Measurements from ENCODE around the gene NEK7. TPM values are rescaled to one million over a fixed set of nuclear protein-coding genes. Genes with fewer than 3 reads are reported as not detected.

The NEK7 gene
- total RNA-seq, 1 donor from 2014 or later, result 44.9 TPM

DNA sequence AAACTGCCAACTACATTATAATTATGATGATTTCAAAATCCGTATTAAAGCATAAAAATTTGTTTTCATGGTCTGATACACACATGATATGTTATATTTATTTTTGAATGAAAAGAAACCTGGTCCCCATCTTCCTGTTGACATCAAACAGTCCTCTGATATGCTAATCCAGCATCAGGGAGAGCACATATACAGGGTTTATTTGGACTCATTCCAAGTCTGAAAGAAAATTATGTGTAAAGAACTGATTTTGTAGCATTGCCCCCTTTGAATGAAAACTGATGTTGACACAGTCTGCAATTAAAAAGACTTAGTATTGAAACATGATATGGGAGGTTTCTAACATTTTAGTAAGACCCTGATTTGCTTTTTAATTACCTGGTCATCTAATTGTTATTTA lies 119.4 kb downstream of the NEK7 start:
- no peak overlapping the region for H3K4me3 Mint-ChIP-seq (ENCODE audit: unreplicated experiment)
- TF ChIP-seq, protein P1, sequence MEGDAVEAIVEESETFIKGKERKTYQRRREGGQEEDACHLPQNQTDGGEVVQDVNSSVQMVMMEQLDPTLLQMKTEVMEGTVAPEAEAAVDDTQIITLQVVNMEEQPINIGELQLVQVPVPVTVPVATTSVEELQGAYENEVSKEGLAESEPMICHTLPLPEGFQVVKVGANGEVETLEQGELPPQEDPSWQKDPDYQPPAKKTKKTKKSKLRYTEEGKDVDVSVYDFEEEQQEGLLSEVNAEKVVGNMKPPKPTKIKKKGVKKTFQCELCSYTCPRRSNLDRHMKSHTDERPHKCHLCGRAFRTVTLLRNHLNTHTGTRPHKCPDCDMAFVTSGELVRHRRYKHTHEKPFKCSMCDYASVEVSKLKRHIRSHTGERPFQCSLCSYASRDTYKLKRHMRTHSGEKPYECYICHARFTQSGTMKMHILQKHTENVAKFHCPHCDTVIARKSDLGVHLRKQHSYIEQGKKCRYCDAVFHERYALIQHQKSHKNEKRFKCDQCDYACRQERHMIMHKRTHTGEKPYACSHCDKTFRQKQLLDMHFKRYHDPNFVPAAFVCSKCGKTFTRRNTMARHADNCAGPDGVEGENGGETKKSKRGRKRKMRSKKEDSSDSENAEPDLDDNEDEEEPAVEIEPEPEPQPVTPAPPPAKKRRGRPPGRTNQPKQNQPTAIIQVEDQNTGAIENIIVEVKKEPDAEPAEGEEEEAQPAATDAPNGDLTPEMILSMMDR (IDR thresholded peaks at IDR 0.05; ENCODE audit: unreplicated experiment), result no peak
- peaks cover 1% of the 10 kb centered on the region for H3K27me3 Mint-ChIP-seq (ENCODE audit: unreplicated experiment)
- no peak for DNase-seq (ENCODE audit: low spot score)
- no peaks in the 10 kb centered on the region for H3K9me3 Mint-ChIP-seq (ENCODE audit: unreplicated experiment)
- H3K36me3 Mint-ChIP-seq (ENCODE audit: low read depth, unreplicated experiment), result no peaks in the 10 kb centered on the region
- no peak overlapping the region for H3K27ac Mint-ChIP-seq (ENCODE audit: unreplicated experiment)
- no peaks in the 10 kb centered on the region for H3K4me1 Mint-ChIP-seq (ENCODE audit: unreplicated experiment)

DNA sequence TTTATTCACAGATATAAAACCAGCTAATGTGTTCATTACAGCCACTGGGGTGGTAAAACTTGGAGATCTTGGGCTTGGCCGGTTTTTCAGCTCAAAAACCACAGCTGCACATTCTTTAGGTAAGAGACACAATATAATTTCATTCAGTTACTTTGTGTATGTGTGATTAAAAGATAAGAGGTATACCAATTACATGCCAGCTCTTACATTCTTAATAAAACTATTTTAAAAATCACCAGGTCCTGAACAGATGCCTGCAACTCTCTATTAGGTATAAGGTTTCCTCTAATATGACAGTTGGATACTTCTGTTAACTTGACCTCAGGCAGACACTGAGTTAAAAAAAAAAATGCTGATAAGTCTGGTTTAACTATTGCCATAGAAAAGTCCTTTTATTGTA lies 122.1 kb downstream of the NEK7 start:
- Mint-ChIP-seq H3K27me3 (ENCODE audit: unreplicated experiment) (peaks cover 1% of the 10 kb centered on the region), H3K4me1 (ENCODE audit: unreplicated experiment) (peaks cover 2% of the 10 kb centered on the region), H3K27ac (ENCODE audit: unreplicated experiment) (no peak overlapping the region), H3K36me3 (ENCODE audit: low read depth, unreplicated experiment) (no peaks in the 10 kb centered on the region), H3K4me3 (ENCODE audit: unreplicated experiment) (no peak overlapping the region), H3K9me3 (ENCODE audit: unreplicated experiment) (no peaks in the 10 kb centered on the region)
- TF ChIP-seq, protein P1 (IDR thresholded peaks at IDR 0.05; ENCODE audit: unreplicated experiment), result no peak
- DNase-seq (ENCODE audit: low spot score), result no peak

DNA sequence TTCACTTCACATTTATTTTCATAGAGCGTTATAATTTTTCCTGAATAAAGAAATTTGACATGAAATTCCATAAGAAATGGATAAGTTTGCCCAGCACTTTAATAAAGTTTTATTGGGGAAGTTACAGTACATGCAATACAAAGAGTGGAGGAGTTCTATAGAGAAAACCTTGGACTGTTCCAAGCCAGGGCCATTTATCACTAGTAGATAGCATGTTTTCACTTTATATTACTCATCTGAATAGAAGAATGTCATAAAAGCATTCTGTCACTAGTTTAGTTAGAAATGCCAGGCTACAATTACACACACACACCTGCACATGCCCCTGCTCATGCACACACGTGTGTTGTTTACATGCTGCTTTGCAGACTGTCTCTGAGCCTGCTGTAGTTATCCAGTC lies 123.3 kb downstream of the NEK7 start:
- Mint-ChIP-seq H3K4me1 (ENCODE audit: unreplicated experiment) (peaks cover 5% of the 10 kb centered on the region), H3K9me3 (ENCODE audit: unreplicated experiment) (no peaks in the 10 kb centered on the region)

DNA sequence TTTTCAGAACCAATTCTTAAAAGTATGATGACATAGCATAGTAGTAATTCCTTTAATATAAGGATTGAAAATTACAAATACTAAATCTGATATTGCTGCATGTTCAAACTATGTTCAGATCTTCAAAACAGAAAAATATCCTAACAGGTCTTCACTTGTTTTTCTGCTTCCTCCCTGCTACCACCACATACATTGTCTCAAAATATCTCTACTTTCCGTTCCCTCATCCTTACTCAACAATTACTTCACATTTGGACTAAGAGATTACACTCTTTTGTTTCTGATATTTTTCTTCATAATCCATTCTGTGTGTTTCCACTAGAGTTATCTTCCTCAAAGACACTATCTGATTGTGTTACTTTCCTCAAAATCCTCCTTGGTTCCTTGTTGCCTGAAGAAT lies 125.1 kb downstream of the NEK7 start:
- peaks cover 1% of the 10 kb centered on the region for H3K27me3 Mint-ChIP-seq (ENCODE audit: unreplicated experiment)
- H3K4me1 Mint-ChIP-seq (ENCODE audit: unreplicated experiment), result peaks cover 5% of the 10 kb centered on the region
- H3K27ac Mint-ChIP-seq (ENCODE audit: unreplicated experiment), result no peak overlapping the region
- TF ChIP-seq, protein P1 (IDR thresholded peaks at IDR 0.05; ENCODE audit: unreplicated experiment), result no peak
- peaks cover 8% of the 10 kb centered on the region for H3K36me3 Mint-ChIP-seq (ENCODE audit: low read depth, unreplicated experiment)
- H3K9me3 Mint-ChIP-seq (ENCODE audit: unreplicated experiment), result no peaks in the 10 kb centered on the region
- no peak for DNase-seq (ENCODE audit: low spot score)
- H3K4me3 Mint-ChIP-seq (ENCODE audit: unreplicated experiment), result no peak overlapping the region

More for the DNA sequence above, 123.3 kb downstream of the NEK7 start:
- TF ChIP-seq, protein P1 (IDR thresholded peaks at IDR 0.05; ENCODE audit: unreplicated experiment), result no peak
- H3K36me3 Mint-ChIP-seq (ENCODE audit: low read depth, unreplicated experiment), result no peaks in the 10 kb centered on the region
- no peak overlapping the region for H3K4me3 Mint-ChIP-seq (ENCODE audit: unreplicated experiment)
- H3K27me3 Mint-ChIP-seq (ENCODE audit: unreplicated experiment), result peaks cover 1% of the 10 kb centered on the region
- no peak for DNase-seq (ENCODE audit: low spot score)
- H3K27ac Mint-ChIP-seq (ENCODE audit: unreplicated experiment), result no peak overlapping the region

DNA sequence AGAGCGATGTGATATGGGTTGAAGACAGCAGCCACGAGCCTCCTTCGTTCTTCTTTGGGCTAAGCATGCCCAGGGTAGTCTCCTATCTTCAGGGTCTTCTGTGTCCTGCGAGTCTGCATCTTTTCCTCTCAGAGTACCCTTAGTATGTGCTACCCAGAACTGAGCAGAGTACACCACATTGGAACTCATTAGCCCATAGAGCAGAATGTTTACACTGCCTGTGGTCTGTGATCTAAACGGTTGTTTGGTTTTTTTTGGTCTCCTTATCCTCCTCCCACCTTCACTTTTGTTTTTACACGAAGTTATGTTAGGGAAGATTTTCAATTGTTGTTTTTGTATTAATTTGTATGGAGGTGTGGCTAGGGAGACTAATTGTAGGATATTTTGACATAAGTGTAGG lies 126.4 kb downstream of the NEK7 start:
- Mint-ChIP-seq H3K36me3 (ENCODE audit: low read depth, unreplicated experiment) (peaks cover 10% of the 10 kb centered on the region), H3K4me1 (ENCODE audit: unreplicated experiment) (peaks cover 5% of the 10 kb centered on the region), H3K9me3 (ENCODE audit: unreplicated experiment) (no peaks in the 10 kb centered on the region), H3K4me3 (ENCODE audit: unreplicated experiment) (no peak overlapping the region), H3K27me3 (ENCODE audit: unreplicated experiment) (peaks cover 1% of the 10 kb centered on the region), H3K27ac (ENCODE audit: unreplicated experiment) (no peak overlapping the region)
- DNase-seq (ENCODE audit: low spot score), result no peak
- TF ChIP-seq, protein P1 (IDR thresholded peaks at IDR 0.05; ENCODE audit: unreplicated experiment), result no peak

Data from endothelial cell (in vitro differentiated cells).